GM12878 (cell line): Measurements from ENCODE around the gene ELANE. TPM values are rescaled to one million over a fixed set of nuclear protein-coding genes. Genes with fewer than 3 reads are reported as not detected.

Source experiments
- ATAC-seq: fragments of 200-7000 bp; cut with Tn5 transposase; 3 replicates; pipeline ENCODE4 v1.9.1; 2020; ENCODE audit warnings: mild to moderate bottlenecking, moderate library complexity
- BruUV-seq: library from RNA; stranded (reverse); fragments of 400-500 nt; replicated peaks from 2 replicates; lab custom pipeline; 2021; lab: Mats Ljungman, UMichigan
- CTCF ChIA-PET: fragments of 300-600 bp; sonication (Branson Sonifier 250); formaldehyde crosslinking; extraction: SDS; loops from one replicate; lab custom pipeline; 2021; ENCODE audit warnings: inconsistent platforms; lab: Yijun Ruan, JAX
- POLR2A ChIA-PET: fragments of 350-600 bp; formaldehyde crosslinking; extraction: SDS; loops from one replicate; lab custom pipeline; 2021; ENCODE audit warnings: inconsistent platforms; lab: Charles Lee
- RAD21 ChIA-PET: fragments of 300-600 bp; sonication (Branson Sonifier 250); formaldehyde crosslinking; loops from one replicate; lab custom pipeline; 2023; ENCODE audit warnings: antibody characterized with exemption; ENCODE audit not compliant: unreplicated experiment; lab: Charles Lee
- SMC1A ChIA-PET: fragments of 300-600 bp; sonication (Branson Sonifier 250); formaldehyde crosslinking; loops from one replicate; lab custom pipeline; 2023; ENCODE audit not compliant: unreplicated experiment, uncharacterized antibody; lab: Charles Lee
- DNase-seq: peaks from one replicate; pipeline ENCODE4 v3.0.0-alpha.2; 2011; ENCODE audit warnings: low read depth, low spot score
- FAIRE-seq: peaks from 3 replicates; lab custom pipeline; 2011; peaks lifted over from hg19 to GRCh38; lab: Jason Lieb, UNC
- H2AFZ ChIP-seq: 2 replicates; pipeline ENCODE4 v1.6.0; 2011; ENCODE audit warnings: low read depth, low read length, control low read depth; ENCODE audit not compliant: control insufficient read depth
- H3K27ac ChIP-seq: 2 replicates; pipeline ENCODE4 v1.5.1; 2011; ENCODE audit warnings: control low read depth; ENCODE audit not compliant: control insufficient read depth, insufficient read depth
- H3K27me3 ChIP-seq, 2 experiments: replicated peaks in 1 of 2; 2 replicates each; pipeline versions ENCODE4 v1.6.0 to v1.6.1; 2011; ENCODE audit warnings: low read length in 1 of 2; ENCODE audit not compliant: control insufficient read depth in 2 of 2, insufficient read depth in 2 of 2
- H3K36me3 ChIP-seq, 2 experiments: 2 replicates each; pipeline ENCODE4 v1.5.1; 2011; ENCODE audit warnings: low read length in 1 of 2; ENCODE audit not compliant: control insufficient read depth in 2 of 2, insufficient read depth in 2 of 2
- H3K4me1 ChIP-seq: 2 replicates; pipeline ENCODE4 v1.6.1; 2011; ENCODE audit warnings: mild to moderate bottlenecking, low read length, moderate library complexity, mixed read lengths; ENCODE audit not compliant: control insufficient read depth, insufficient read depth
- H3K4me2 ChIP-seq: 2 replicates; pipeline ENCODE4 v1.6.0; 2011; ENCODE audit warnings: control low read depth; ENCODE audit not compliant: control insufficient read depth, insufficient read depth
- H3K4me3 ChIP-seq: fragments of 200-600 bp; sonication (generic); 2 replicates; pipeline ENCODE4 v1.5.1; 2016
- H3K79me2 ChIP-seq: 2 replicates; pipeline ENCODE4 v1.6.0; 2011; ENCODE audit warnings: low read length; ENCODE audit not compliant: control insufficient read depth, insufficient read depth
- H3K9ac ChIP-seq: 2 replicates; pipeline ENCODE4 v1.8.0; 2011; ENCODE audit warnings: low read length, control low read depth, mixed read lengths; ENCODE audit not compliant: control insufficient read depth, insufficient read depth
- H3K9me3 ChIP-seq: replicated peaks from 3 replicates; pipeline ENCODE4 v1.5.1; 2011; ENCODE audit warnings: mild to moderate bottlenecking, low read length; ENCODE audit not compliant: control insufficient read depth, insufficient read depth
- H4K20me1 ChIP-seq: 2 replicates; pipeline ENCODE4 v1.6.0; 2011; ENCODE audit not compliant: control insufficient read depth, insufficient read depth
- EGR1 ChIP-seq, 2 experiments: IDR thresholded peaks; 1 replicate in 1 of 2; 2 replicates in 1 of 2; pipeline ENCODE4 v1.6.1; 2011 to 2012; ENCODE audit warnings: low read depth in 2 of 2, low read length in 2 of 2, borderline replicate concordance in 1 of 2, mild to moderate bottlenecking in 1 of 2, moderate library complexity in 1 of 2
- GATAD2B ChIP-seq: fragments of 450-650 bp; conservative IDR thresholded peaks from 2 replicates; pipeline ENCODE4 v1.6.1; 2017; ENCODE audit warnings: low read depth, mild to moderate bottlenecking, moderate library complexity
- RCOR1 ChIP-seq: conservative IDR thresholded peaks from 2 replicates; pipeline ENCODE4 v1.6.1; 2012; ENCODE audit warnings: low read depth, low read length, improper control_type of control experiment
- WGBS: methylation state at CpG from one replicate; pipeline ENCODE4 v1.1.6; 2016; ENCODE audit warnings: low lambda C conversion rate; ENCODE audit not compliant: insufficient replicate concordance, insufficient coverage; ENCODE audit errors: missing lambda C conversion rate; 5-methylcytosine and 5-hydroxymethylcytosine counted together
- in situ Hi-C: fragments of 300-500 bp; cut with MboI; formaldehyde crosslinking; loops from 9 replicates; pipeline ENCODE4 v1.14.3; 2018; ENCODE audit warnings: mixed read lengths
- intact Hi-C: fragments of 100-400 bp; cut with micrococcal nuclease; formaldehyde crosslinking; loops from one replicate; pipeline ENCODE4 v1.14.2; 2022; ENCODE audit not compliant: unreplicated experiment
- microRNA counts: library from miRNA; unstranded; fragments of <30 nt; microRNA quantifications from one replicate; lab custom pipeline; 2016
- microRNA-seq: library from miRNA; unstranded; fragments of <30 nt; microRNA quantifications from one replicate; pipeline ENCODE4, GENCODE V29; 2018
- polyA plus RNA-seq, 11 experiments: library from polyadenylated mRNA; depleted of rRNA in 4 of 11; unstranded in 6 of 11; stranded (reverse) in 5 of 11; fragments of >200 nt; fragmentation: Nextera tagmentation in 4 of 11; fragmentation: Illumina TruSeq in 1 of 11; extraction: Ambion mirVana in 4 of 11; extraction: Trizol in 1 of 11; gene quantifications; 1 replicate in 1 of 11; 2 replicates in 10 of 11; pipeline versions ENCODE4 v1.2.1 to v1.2.3, GENCODE V29; 2011 to 2016; ENCODE audit warnings: inconsistent platforms in 2 of 11, missing spikeins in 2 of 11, low read depth in 1 of 11
- small RNA-seq: library from RNA; depleted of rRNA; stranded (forward); fragments of <200 nt; gene quantifications from one replicate; pipeline ENCODE3, GENCODE V24; 2014
- total RNA-seq, 4 experiments: library from RNA; depleted of rRNA in 3 of 4; stranded (reverse); fragments of >200 nt in 3 of 4; fragmentation: Illumina TruSeq in 1 of 4; extraction: Trizol in 1 of 4; gene quantifications; 2 replicates each; pipeline versions ENCODE4 v1.2.1 to v1.2.3, GENCODE V29; 2013 to 2021

Gene ELANE
- total and polyA plus RNA-seq, 10 of the 15 experiments (the other 5 are each of a cell fraction or from before 2014, with no cell fraction given) = not detected

DNA sequence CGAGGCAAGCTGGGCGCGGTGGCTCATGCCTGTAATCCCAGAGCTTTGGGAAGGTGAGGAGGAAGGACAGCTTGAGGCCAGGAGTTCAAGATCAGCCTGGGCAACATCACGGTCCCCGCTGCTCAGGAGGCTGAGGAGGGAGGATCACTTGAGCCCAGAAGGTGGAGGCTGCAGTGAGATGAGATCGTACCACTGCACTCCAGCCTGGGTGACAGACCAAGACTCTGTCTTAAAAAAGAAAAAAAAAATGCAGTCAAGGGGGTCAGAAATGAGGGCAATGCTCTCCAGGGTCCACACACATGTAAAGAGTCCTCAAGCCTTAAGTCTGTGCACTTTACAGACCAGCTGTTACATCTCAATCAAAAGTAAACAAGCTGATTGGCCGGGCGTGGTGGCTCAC lies 52.4 kb downstream of the ELANE start:
- Histone ChIP-seq H3K36me3 (peaks cover 0 to 4% of the 10 kb centered on the region in 2 experiments; a peak in 1 of 4 replicates), H3K4me1 (peaks cover 31% of the 10 kb centered on the region), H4K20me1 (no peaks in the 10 kb centered on the region), H3K9me3 (no peaks in the 10 kb centered on the region), H3K4me3 (no peak overlapping the region), H3K4me2 (no peak overlapping the region), H3K79me2 (peaks cover 10% of the 10 kb centered on the region), H2AFZ (no peak overlapping the region), H3K27ac (no peak overlapping the region), H3K9ac (no peak overlapping the region), H3K27me3 (no peaks in the 10 kb centered on the region)
- ChIA-PET POLR2A (no interaction called here), SMC1A (no interaction called here), CTCF (interaction anchor here (0.6 to 0.8 kb wide), 2 partner anchors 11 to 18 kb away, joined by 3 read pairs; partner anchors contain the start of genes MED16 and RNU6-9), RAD21 (no interaction called here)
- DNase-seq = no peak
- no TSS peak for BruUV-seq
- in situ Hi-C loops = no loop called here
- ATAC-seq = no peak
- no peak for FAIRE-seq
- intact Hi-C loops = no loop called here
- WGBS = 90% methylated on average over 8 of the region's 8 CpGs
- no peak for TF ChIP-seq GATAD2B
- no peak for TF ChIP-seq EGR1 (IDR thresholded peaks at IDR 0.05; ENCODE audit: borderline replicate concordance in 1 of 2, low read depth in 2 of 2, low read length in 2 of 2)
- no peak for TF ChIP-seq RCOR1
- TF ChIP-seq, all 136 proteins: peak for 0

MicroRNA genes within 50 kb of the gene (microRNA counts, 767-probe panel; counts per million panel counts)
- 55.3 counts per million for microRNA hsa-miR-3187-3p (lab: Ali Mortazavi, UCI)

Small RNA genes within 50 kb of the gene (microRNA-seq; reads per million reads assigned to microRNA genes)
- gene MIR3187 = 85.6 reads per million, percentile 73 among the genes with 10 or more reads in this experiment
- 24.7 reads per million, percentile 59 among the genes with 10 or more reads in this experiment for gene MIR4745

Small RNA genes within 50 kb of the gene (small RNA-seq; reads per million reads assigned to genes)
- not detected for gene MIR3187
- gene RNU6-9 = 2.7 reads per million, percentile 73 among the genes with 10 or more reads in this experiment

Other genes with a start within 250 kb of the ELANE start
Only the 7 nearest of the 25 such genes appear.
- gene PTBP1, start 54.9 kb upstream of the ELANE start, total RNA-seq (2014; rRNA removed) = 179 and 217 TPM in 2 replicates
- gene PTBP1, start 54.9 kb upstream of the ELANE start, total RNA-seq (2014; rRNA removed; fragmentation: Illumina TruSeq; extraction: Trizol) = 78.0 and 93.5 TPM in 2 replicates
- gene PTBP1, start 54.9 kb upstream of the ELANE start, total RNA-seq (2021) = 464 and 532 TPM in 2 replicates
- 38.2 and 161 TPM in 2 replicates for gene PTBP1, start 54.9 kb upstream of the ELANE start, polyA plus RNA-seq (2011; rRNA removed)
- gene PTBP1, start 54.9 kb upstream of the ELANE start, polyA plus RNA-seq (2014; fragmentation: Illumina TruSeq; extraction: Trizol) = 178 and 225 TPM in 2 replicates
- gene PTBP1, start 54.9 kb upstream of the ELANE start, polyA plus RNA-seq (2014; fragmentation: Nextera tagmentation; extraction: Ambion mirVana) = 10 to 100 TPM; 13.1 to 31.6 TPM
- gene PTBP1, start 54.9 kb upstream of the ELANE start, polyA plus RNA-seq (2014; rRNA removed) = 218 and 343 TPM in 2 replicates
- 100 to 1,000 TPM; 285 to 330 TPM for gene PTBP1, start 54.9 kb upstream of the ELANE start, polyA plus RNA-seq (2016; fragmentation: Nextera tagmentation; extraction: Ambion mirVana)
- not detected in 2 replicates for gene PLPPR3, start 30.3 kb upstream of the ELANE start, total RNA-seq (2014; rRNA removed)
- not detected in 2 replicates for gene PLPPR3, start 30.3 kb upstream of the ELANE start, total RNA-seq (2014; rRNA removed; fragmentation: Illumina TruSeq; extraction: Trizol)
- not detected in 2 replicates for gene PLPPR3, start 30.3 kb upstream of the ELANE start, total RNA-seq (2021)
- not detected in 2 replicates for gene PLPPR3, start 30.3 kb upstream of the ELANE start, polyA plus RNA-seq (2011; rRNA removed)
- not detected in 2 replicates for gene PLPPR3, start 30.3 kb upstream of the ELANE start, polyA plus RNA-seq (2014; fragmentation: Illumina TruSeq; extraction: Trizol)
- not detected for gene PLPPR3, start 30.3 kb upstream of the ELANE start, polyA plus RNA-seq (2014; fragmentation: Nextera tagmentation; extraction: Ambion mirVana)
- not detected in 2 replicates for gene PLPPR3, start 30.3 kb upstream of the ELANE start, polyA plus RNA-seq (2014; rRNA removed)
- under 1 TPM in 1 of 2 experiments, not detected in 1; 0.07 TPM for gene PLPPR3, start 30.3 kb upstream of the ELANE start, polyA plus RNA-seq (2016; fragmentation: Nextera tagmentation; extraction: Ambion mirVana)
- gene AZU1, start 24.5 kb upstream of the ELANE start, total RNA-seq (2014; rRNA removed) = not detected in 2 replicates
- gene AZU1, start 24.5 kb upstream of the ELANE start, total RNA-seq (2014; rRNA removed; fragmentation: Illumina TruSeq; extraction: Trizol) = not detected in 2 replicates
- not detected in 2 replicates for gene AZU1, start 24.5 kb upstream of the ELANE start, total RNA-seq (2021)
- gene AZU1, start 24.5 kb upstream of the ELANE start, polyA plus RNA-seq (2011; rRNA removed) = not detected in 2 replicates
- not detected in 2 replicates for gene AZU1, start 24.5 kb upstream of the ELANE start, polyA plus RNA-seq (2014; fragmentation: Illumina TruSeq; extraction: Trizol)
- not detected for gene AZU1, start 24.5 kb upstream of the ELANE start, polyA plus RNA-seq (2014; fragmentation: Nextera tagmentation; extraction: Ambion mirVana)
- 0.27 TPM in 1 of 2 replicates, not detected in the other for gene AZU1, start 24.5 kb upstream of the ELANE start, polyA plus RNA-seq (2014; rRNA removed)
- not detected for gene AZU1, start 24.5 kb upstream of the ELANE start, polyA plus RNA-seq (2016; fragmentation: Nextera tagmentation; extraction: Ambion mirVana)
- not detected in 2 replicates for gene PRTN3, start 11.3 kb upstream of the ELANE start, total RNA-seq (2014; rRNA removed)
- not detected in 2 replicates for gene PRTN3, start 11.3 kb upstream of the ELANE start, total RNA-seq (2014; rRNA removed; fragmentation: Illumina TruSeq; extraction: Trizol)
- not detected in 2 replicates for gene PRTN3, start 11.3 kb upstream of the ELANE start, total RNA-seq (2021)
- 0.08 TPM in 1 of 2 replicates, not detected in the other for gene PRTN3, start 11.3 kb upstream of the ELANE start, polyA plus RNA-seq (2011; rRNA removed)
- gene PRTN3, start 11.3 kb upstream of the ELANE start, polyA plus RNA-seq (2014; fragmentation: Illumina TruSeq; extraction: Trizol) = not detected in 2 replicates
- gene PRTN3, start 11.3 kb upstream of the ELANE start, polyA plus RNA-seq (2014; fragmentation: Nextera tagmentation; extraction: Ambion mirVana) = not detected
- not detected in 2 replicates for gene PRTN3, start 11.3 kb upstream of the ELANE start, polyA plus RNA-seq (2014; rRNA removed)
- not detected for gene PRTN3, start 11.3 kb upstream of the ELANE start, polyA plus RNA-seq (2016; fragmentation: Nextera tagmentation; extraction: Ambion mirVana)
- 0.73 and 0.93 TPM in 2 replicates for gene CFD, start 7.4 kb downstream of the ELANE start, total RNA-seq (2014; rRNA removed)
- not detected in 2 replicates for gene CFD, start 7.4 kb downstream of the ELANE start, total RNA-seq (2014; rRNA removed; fragmentation: Illumina TruSeq; extraction: Trizol)
- 0.36 and 0.58 TPM in 2 replicates for gene CFD, start 7.4 kb downstream of the ELANE start, total RNA-seq (2021)
- 0.05 TPM in 1 of 2 replicates, not detected in the other for gene CFD, start 7.4 kb downstream of the ELANE start, polyA plus RNA-seq (2011; rRNA removed)
- gene CFD, start 7.4 kb downstream of the ELANE start, polyA plus RNA-seq (2014; fragmentation: Illumina TruSeq; extraction: Trizol) = not detected in 2 replicates
- under 1 TPM in 1 of 2 experiments, not detected in 1; 0.06 TPM for gene CFD, start 7.4 kb downstream of the ELANE start, polyA plus RNA-seq (2014; fragmentation: Nextera tagmentation; extraction: Ambion mirVana)
- 1.2 TPM in 1 of 2 replicates, not detected in the other for gene CFD, start 7.4 kb downstream of the ELANE start, polyA plus RNA-seq (2014; rRNA removed)
- 1 to 10 TPM in 1 of 2 experiments, under 1 TPM in 1; 0.40 to 1.1 TPM for gene CFD, start 7.4 kb downstream of the ELANE start, polyA plus RNA-seq (2016; fragmentation: Nextera tagmentation; extraction: Ambion mirVana)
- gene MED16, start 40.9 kb downstream of the ELANE start, total RNA-seq (2014; rRNA removed) = 10.7 and 14.5 TPM in 2 replicates
- 4.7 and 6.4 TPM in 2 replicates for gene MED16, start 40.9 kb downstream of the ELANE start, total RNA-seq (2014; rRNA removed; fragmentation: Illumina TruSeq; extraction: Trizol)
- 48.2 and 49.4 TPM in 2 replicates for gene MED16, start 40.9 kb downstream of the ELANE start, total RNA-seq (2021)
- 3.8 and 12.7 TPM in 2 replicates for gene MED16, start 40.9 kb downstream of the ELANE start, polyA plus RNA-seq (2011; rRNA removed)
- gene MED16, start 40.9 kb downstream of the ELANE start, polyA plus RNA-seq (2014; fragmentation: Illumina TruSeq; extraction: Trizol) = 0.19 and 3.5 TPM in 2 replicates
- gene MED16, start 40.9 kb downstream of the ELANE start, polyA plus RNA-seq (2014; fragmentation: Nextera tagmentation; extraction: Ambion mirVana) = 1 to 10 TPM in 1 of 2 experiments, under 1 TPM in 1; 0.56 to 3.5 TPM
- 24.4 and 28.9 TPM in 2 replicates for gene MED16, start 40.9 kb downstream of the ELANE start, polyA plus RNA-seq (2014; rRNA removed)
- gene MED16, start 40.9 kb downstream of the ELANE start, polyA plus RNA-seq (2016; fragmentation: Nextera tagmentation; extraction: Ambion mirVana) = 10 to 100 TPM; 49.6 to 51.1 TPM
- gene RNU6-9, start 41.2 kb downstream of the ELANE start, total RNA-seq (2014; rRNA removed) = not detected in 2 replicates
- not detected in 2 replicates for gene RNU6-9, start 41.2 kb downstream of the ELANE start, total RNA-seq (2014; rRNA removed; fragmentation: Illumina TruSeq; extraction: Trizol)
- not detected in 2 replicates for gene RNU6-9, start 41.2 kb downstream of the ELANE start, total RNA-seq (2021)
- not detected in 2 replicates for gene RNU6-9, start 41.2 kb downstream of the ELANE start, polyA plus RNA-seq (2011; rRNA removed)
- gene RNU6-9, start 41.2 kb downstream of the ELANE start, polyA plus RNA-seq (2014; fragmentation: Illumina TruSeq; extraction: Trizol) = not detected in 2 replicates
- gene RNU6-9, start 41.2 kb downstream of the ELANE start, polyA plus RNA-seq (2014; fragmentation: Nextera tagmentation; extraction: Ambion mirVana) = not detected
- not detected in 2 replicates for gene RNU6-9, start 41.2 kb downstream of the ELANE start, polyA plus RNA-seq (2014; rRNA removed)
- gene RNU6-9, start 41.2 kb downstream of the ELANE start, polyA plus RNA-seq (2016; fragmentation: Nextera tagmentation; extraction: Ambion mirVana) = not detected